Cortex of kidney (tissue), 1 donor: ENCODE measurements around the gene PLD6.

ENCODE experiments used
- DNase-seq: peaks from one replicate; lab custom pipeline; 2025; lab: John Stamatoyannopoulos, UW

The PLD6 gene

GRCh38 chr17:17227608-17228520 is 21.7 kb upstream of the PLD6 start:
- DNase-seq = no peak

- DNase-seq = no peak
Measured at GRCh38 chr17:17226451-17227265, 20.5 kb upstream of the PLD6 start.

- no peak for DNase-seq
Measured at GRCh38 chr17:17225901-17226300, 19.8 kb upstream of the PLD6 start.

- DNase-seq = no peak
Measured at GRCh38 chr17:17224137-17224536, 18.0 kb upstream of the PLD6 start.

- no peak for DNase-seq
Measured at GRCh38 chr17:17223736-17224135, 17.6 kb upstream of the PLD6 start.

- DNase-seq = no peak
Measured at GRCh38 chr17:17221329-17221728, 15.2 kb upstream of the PLD6 start.

GRCh38 chr17:17220529-17220928 is 14.4 kb upstream of the PLD6 start:
- no peak for DNase-seq

GRCh38 chr17:17217995-17218394 is 11.9 kb upstream of the PLD6 start:
- DNase-seq = no peak

- no peak for DNase-seq
Measured at GRCh38 chr17:17216776-17217175, 10.6 kb upstream of the PLD6 start.

GRCh38 chr17:17216236-17216635 is 10.1 kb upstream of the PLD6 start:
- no peak for DNase-seq

- no peak for DNase-seq
Measured at GRCh38 chr17:17215575-17215974, 9.4 kb upstream of the PLD6 start.

- no peak for DNase-seq
Measured at GRCh38 chr17:17214646-17215436, 8.7 kb upstream of the PLD6 start.

GRCh38 chr17:17213775-17214174 is 7.6 kb upstream of the PLD6 start:
- no peak for DNase-seq

GRCh38 chr17:17207998-17208397 is 1.9 kb upstream of the PLD6 start:
- no peak for DNase-seq

GRCh38 chr17:17206913-17207335 is 791 bp upstream of the PLD6 start:
- no peak for DNase-seq

- no peak for DNase-seq
Measured at GRCh38 chr17:17205368-17206123, 587 bp downstream of the PLD6 start.

- DNase-seq = no peak
Measured at GRCh38 chr17:17204635-17205231, 1.4 kb downstream of the PLD6 start.

- no peak for DNase-seq
Measured at GRCh38 chr17:17204041-17204591, 2.0 kb downstream of the PLD6 start.

- DNase-seq = no peak
Measured at GRCh38 chr17:17203173-17203730, 2.9 kb downstream of the PLD6 start.

GRCh38 chr17:17201907-17202306 is 4.2 kb downstream of the PLD6 start:
- DNase-seq = no peak
